Type B pancreatic cell (in vitro differentiated cells): ENCODE data around the gene OSBPL3. TPM values are rescaled to one million over a fixed set of nuclear protein-coding genes. Genes with fewer than 3 reads are reported as not detected.

Source experiments
- DNase-seq: peaks from one replicate; pipeline ENCODE4 v3.0.0; 2021; ENCODE audit warnings: mixed read lengths; ENCODE audit not compliant: unreplicated experiment; ENCODE audit errors: extremely low spot score
- H3K27ac Mint-ChIP-seq: 2 replicates; pipeline ENCODE4 v1.8.0; 2021; ENCODE audit warnings: mild to moderate bottlenecking, mixed read lengths
- H3K27me3 Mint-ChIP-seq: 2 replicates; pipeline ENCODE4 v1.8.0; 2021; ENCODE audit warnings: mixed read lengths
- H3K36me3 Mint-ChIP-seq: 2 replicates; pipeline ENCODE4 v1.8.0; 2021; ENCODE audit warnings: mixed read lengths
- H3K4me1 Mint-ChIP-seq: one replicate; pipeline ENCODE4 v1.8.0; 2021; ENCODE audit warnings: mixed read lengths; ENCODE audit not compliant: unreplicated experiment
- H3K4me3 Mint-ChIP-seq: 2 replicates; pipeline ENCODE4 v1.8.0; 2021; ENCODE audit warnings: mild to moderate bottlenecking, mixed read lengths
- H3K9me3 Mint-ChIP-seq: 2 replicates; pipeline ENCODE4 v1.8.0; 2021; ENCODE audit warnings: mixed read lengths
- CTCF ChIP-seq: fragments of 200-600 bp; sonication (generic); conservative IDR thresholded peaks from 2 replicates; pipeline ENCODE4 v1.5.0; 2021; ENCODE audit warnings: antibody characterized with exemption, mild to moderate bottlenecking
- total RNA-seq: library from RNA; stranded (reverse); gene quantifications from 2 replicates; pipeline ENCODE4 v1.2.1, GENCODE V29; 2021; ENCODE audit warnings: low replicate concordance

Gene OSBPL3
- total RNA-seq, 1 donor from 2014 or later = 18.3 TPM

GRCh38 chr7:24827589-24827988, 152.4 kb downstream of the OSBPL3 start:
- Mint-ChIP-seq H3K27me3 (no peaks in the 10 kb centered on the region), H3K4me1 (peaks cover 36% of the 10 kb centered on the region)

GRCh38 chr7:24827027-24827426, 153.0 kb downstream of the OSBPL3 start:
- H3K4me1 Mint-ChIP-seq = peaks cover 34% of the 10 kb centered on the region
- H3K27ac Mint-ChIP-seq = peak overlapping the region; percentile 89
- H3K9me3 Mint-ChIP-seq = no peaks in the 10 kb centered on the region
- H3K36me3 Mint-ChIP-seq = peaks cover 8% of the 10 kb centered on the region
- DNase-seq = no peak
- no peak overlapping the region for H3K4me3 Mint-ChIP-seq
- no peaks in the 10 kb centered on the region for H3K27me3 Mint-ChIP-seq
- no peak for TF ChIP-seq CTCF

More at GRCh38 chr7:24827589-24827988, 152.4 kb downstream of the OSBPL3 start:
- H3K4me3 Mint-ChIP-seq = no peak overlapping the region
- H3K36me3 Mint-ChIP-seq = peaks cover 10% of the 10 kb centered on the region
- H3K9me3 Mint-ChIP-seq = no peaks in the 10 kb centered on the region
- TF ChIP-seq CTCF = no peak
- no peak overlapping the region for H3K27ac Mint-ChIP-seq
- no peak for DNase-seq

- Mint-ChIP-seq H3K4me1 (peaks cover 34% of the 10 kb centered on the region), H3K4me3 (no peak overlapping the region), H3K9me3 (no peaks in the 10 kb centered on the region), H3K36me3 (peaks cover 8% of the 10 kb centered on the region), H3K27ac (peak overlapping the region; percentile 89), H3K27me3 (no peaks in the 10 kb centered on the region)
- no peak for DNase-seq
- no peak for TF ChIP-seq CTCF
Measured at GRCh38 chr7:24826662-24827020, 153.3 kb downstream of the OSBPL3 start.

- Mint-ChIP-seq H3K36me3 (peaks cover 8% of the 10 kb centered on the region), H3K4me3 (peak overlapping the region; percentile 60)
Measured at GRCh38 chr7:24825931-24826661, 153.9 kb downstream of the OSBPL3 start.

GRCh38 chr7:24825381-24825794, 154.6 kb downstream of the OSBPL3 start:
- Mint-ChIP-seq H3K9me3 (no peaks in the 10 kb centered on the region), H3K36me3 (peaks cover 8% of the 10 kb centered on the region), H3K4me1 (peaks cover 37% of the 10 kb centered on the region), H3K27ac (peak overlapping the region; percentile 89), H3K4me3 (peak overlapping the region; percentile 6), H3K27me3 (no peaks in the 10 kb centered on the region)
- no peak for DNase-seq
- no peak for TF ChIP-seq CTCF

More at GRCh38 chr7:24825931-24826661, 153.9 kb downstream of the OSBPL3 start:
- H3K9me3 Mint-ChIP-seq = no peaks in the 10 kb centered on the region
- H3K27me3 Mint-ChIP-seq = no peaks in the 10 kb centered on the region
- H3K27ac Mint-ChIP-seq = peak overlapping the region; percentile 89
- no peak for DNase-seq
- no peak for TF ChIP-seq CTCF
- peaks cover 35% of the 10 kb centered on the region for H3K4me1 Mint-ChIP-seq
